HL-60/S4 (cell line): ENCODE data around the gene C14orf39.

ENCODE experiments used
- in situ Hi-C: fragments of 300-500 bp; cut with MboI; formaldehyde crosslinking; loops from 2 replicates; pipeline ENCODE4 v1.14.3; 2022; ENCODE audit warnings: low sequenced_read_pairs

C14orf39 gene

GRCh38 chr14:60485598-60486251 lies at the start of gene C14orf39:
TSS of gene C14orf39 (minus strand) at chr14:60486063. CDS start at chr14:60485078, 985 bp downstream.
- in situ Hi-C loops: no loop called here

GRCh38 chr14:60532442-60532841 lies 46.6 kb upstream of the C14orf39 start:
- in situ Hi-C loops: no loop called here

- in situ Hi-C loops: no loop called here
Measured at GRCh38 chr14:60515511-60516289, 29.8 kb upstream of the C14orf39 start.

- in situ Hi-C loops: no loop called here
Measured at GRCh38 chr14:60514741-60515491, 29.1 kb upstream of the C14orf39 start.

GRCh38 chr14:60514378-60514740 lies 28.5 kb upstream of the C14orf39 start:
- in situ Hi-C loops: no loop called here

- in situ Hi-C loops: no loop called here
Measured at GRCh38 chr14:60512973-60513571, 27.2 kb upstream of the C14orf39 start.

- in situ Hi-C loops: no loop called here
Measured at GRCh38 chr14:60512126-60512525, 26.3 kb upstream of the C14orf39 start.

- in situ Hi-C loops: no loop called here
Measured at GRCh38 chr14:60510951-60511599, 25.2 kb upstream of the C14orf39 start.

- in situ Hi-C loops: no loop called here
Measured at GRCh38 chr14:60510254-60510950, 24.5 kb upstream of the C14orf39 start.

GRCh38 chr14:60509438-60510253 lies 23.8 kb upstream of the C14orf39 start:
- in situ Hi-C loops: no loop called here

GRCh38 chr14:60508707-60509437 lies 23.0 kb upstream of the C14orf39 start, which contains the start of gene SIX6:
TSS of gene SIX6 (plus strand) at chr14:60509146. CDS start at chr14:60509399, 253 bp downstream.
- in situ Hi-C loops: no loop called here

- in situ Hi-C loops: no loop called here
Measured at GRCh38 chr14:60508363-60508706, 22.5 kb upstream of the C14orf39 start.

GRCh38 chr14:60506985-60507829 lies 21.3 kb upstream of the C14orf39 start:
- in situ Hi-C loops: no loop called here

- in situ Hi-C loops: no loop called here
Measured at GRCh38 chr14:60506462-60506984, 20.7 kb upstream of the C14orf39 start.

- in situ Hi-C loops: no loop called here
Measured at GRCh38 chr14:60506010-60506409, 20.1 kb upstream of the C14orf39 start.

GRCh38 chr14:60505448-60505847 lies 19.6 kb upstream of the C14orf39 start:
- in situ Hi-C loops: no loop called here

- in situ Hi-C loops: no loop called here
Measured at GRCh38 chr14:60502541-60502940, 16.7 kb upstream of the C14orf39 start.

GRCh38 chr14:60495946-60496345 lies 10.1 kb upstream of the C14orf39 start:
- in situ Hi-C loops: no loop called here
